ENCODE results near the gene FRMD4A. TPM values are rescaled to one million over a fixed set of nuclear protein-coding genes. Genes with fewer than 3 reads are reported as not detected.
"Not testable (repeated sequence)": the region's sequence is repeated elsewhere in the genome, so short reads cannot be mapped to it uniquely, and the experiment has no call there.

FRMD4A gene
- total RNA-seq, 2 experiments from 2014 or later = 3.1 to 3.7 TPM

- Histone ChIP-seq H3K27me3 (ENCODE audit: control insufficient read depth in 1 of 2, insufficient read depth in 2 of 2, low read length in 2 of 2) (peaks cover 0 to 10% of the 10 kb centered on the region in 2 experiments), H3K4me3 (ENCODE audit: low read length) (no peak overlapping the region), H3K4me1 (ENCODE audit: insufficient read depth, low read length) (no peaks in the 10 kb centered on the region), H3K27ac (ENCODE audit: low read depth in 1 of 2, low read length in 2 of 2) (no peak overlapping the region), H3K9me3 (ENCODE audit: control insufficient read depth in 1 of 2, insufficient read depth in 1 of 2, low read length in 2 of 2) (peaks cover 0 to 4% of the 10 kb centered on the region in 2 experiments), H3K36me3 (ENCODE audit: insufficient read depth, low read length) (no peaks in the 10 kb centered on the region)
- Mint-ChIP-seq H3K36me3 (ENCODE audit: low read depth) (no peaks in the 10 kb centered on the region), H3K27ac (no peak overlapping the region), H3K27me3 (peaks cover 37% of the 10 kb centered on the region), H3K4me1 (ENCODE audit: low read depth) (no peaks in the 10 kb centered on the region), H3K4me3 (no peak overlapping the region), H3K9me3 (no peaks in the 10 kb centered on the region)
- CTCF ChIA-PET = no interaction called here
- no peak for ATAC-seq (ENCODE audit: poor library complexity)
- intact Hi-C loops (cut with DNase I, micrococcal nuclease) = no loop called here
- TF ChIP-seq, protein P1, sequence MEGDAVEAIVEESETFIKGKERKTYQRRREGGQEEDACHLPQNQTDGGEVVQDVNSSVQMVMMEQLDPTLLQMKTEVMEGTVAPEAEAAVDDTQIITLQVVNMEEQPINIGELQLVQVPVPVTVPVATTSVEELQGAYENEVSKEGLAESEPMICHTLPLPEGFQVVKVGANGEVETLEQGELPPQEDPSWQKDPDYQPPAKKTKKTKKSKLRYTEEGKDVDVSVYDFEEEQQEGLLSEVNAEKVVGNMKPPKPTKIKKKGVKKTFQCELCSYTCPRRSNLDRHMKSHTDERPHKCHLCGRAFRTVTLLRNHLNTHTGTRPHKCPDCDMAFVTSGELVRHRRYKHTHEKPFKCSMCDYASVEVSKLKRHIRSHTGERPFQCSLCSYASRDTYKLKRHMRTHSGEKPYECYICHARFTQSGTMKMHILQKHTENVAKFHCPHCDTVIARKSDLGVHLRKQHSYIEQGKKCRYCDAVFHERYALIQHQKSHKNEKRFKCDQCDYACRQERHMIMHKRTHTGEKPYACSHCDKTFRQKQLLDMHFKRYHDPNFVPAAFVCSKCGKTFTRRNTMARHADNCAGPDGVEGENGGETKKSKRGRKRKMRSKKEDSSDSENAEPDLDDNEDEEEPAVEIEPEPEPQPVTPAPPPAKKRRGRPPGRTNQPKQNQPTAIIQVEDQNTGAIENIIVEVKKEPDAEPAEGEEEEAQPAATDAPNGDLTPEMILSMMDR (IDR thresholded peaks at IDR 0.05) = no peak
- DNase-seq = no peak
- POLR2A ChIA-PET = no interaction called here
Observed at GRCh38 chr10:14141283-14141682, 189.4 kb downstream of the FRMD4A start.

DNA sequence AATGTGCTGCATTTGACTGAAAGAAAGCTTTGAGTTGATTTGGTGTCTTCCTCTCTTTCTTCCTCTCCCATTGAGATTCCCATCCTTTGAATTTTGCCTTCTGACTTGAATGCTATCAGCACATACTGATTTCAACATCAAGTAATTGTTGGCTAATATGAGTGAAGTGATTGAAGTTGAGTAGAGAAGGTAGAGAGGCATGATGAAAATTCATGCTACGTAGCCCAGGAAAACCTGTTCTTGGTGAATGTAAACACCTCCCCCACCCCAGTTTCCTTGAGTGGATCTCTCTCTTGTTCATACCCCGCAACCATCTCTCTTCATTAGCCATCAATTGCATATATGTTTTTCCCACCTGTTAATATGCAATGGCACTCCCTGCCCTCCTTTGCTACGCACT, 193.3 kb downstream of the FRMD4A start:
- Histone ChIP-seq H3K4me1 (ENCODE audit: insufficient read depth, low read length) (no peaks in the 10 kb centered on the region), H3K27me3 (ENCODE audit: control insufficient read depth in 1 of 2, insufficient read depth in 2 of 2, low read length in 2 of 2) (peaks cover 0 to 4% of the 10 kb centered on the region in 2 experiments), H3K4me3 (ENCODE audit: low read length) (no peak overlapping the region), H3K9me3 (ENCODE audit: control insufficient read depth in 1 of 2, insufficient read depth in 1 of 2, low read length in 2 of 2) (peaks cover 0 to 4% of the 10 kb centered on the region in 2 experiments), H3K36me3 (ENCODE audit: insufficient read depth, low read length) (no peaks in the 10 kb centered on the region), H3K27ac (ENCODE audit: low read depth in 1 of 2, low read length in 2 of 2) (no peak overlapping the region)
- Mint-ChIP-seq H3K27me3 (peaks cover 20% of the 10 kb centered on the region), H3K9me3 (no peaks in the 10 kb centered on the region), H3K4me3 (no peak overlapping the region), H3K27ac (no peak overlapping the region), H3K4me1 (ENCODE audit: low read depth) (no peaks in the 10 kb centered on the region), H3K36me3 (ENCODE audit: low read depth) (no peaks in the 10 kb centered on the region)
- ChIA-PET CTCF (no interaction called here), POLR2A (no interaction called here)
- ATAC-seq (ENCODE audit: poor library complexity) (no peak), DNase-seq (no peak)
- intact Hi-C loops (cut with DNase I, micrococcal nuclease) = no loop called here
- TF ChIP-seq, protein P1 (IDR thresholded peaks at IDR 0.05) = no peak

- H3K4me1 Mint-ChIP-seq (ENCODE audit: low read depth); H3K36me3 ChIP-seq (ENCODE audit: insufficient read depth, low read length); H3K4me3 Mint-ChIP-seq; DNase-seq; intact Hi-C loops (cut with DNase I, micrococcal nuclease); H3K4me3 ChIP-seq (ENCODE audit: low read length); H3K27me3 ChIP-seq (ENCODE audit: control insufficient read depth in 1 of 2, insufficient read depth in 2 of 2, low read length in 2 of 2); H3K9me3 Mint-ChIP-seq; H3K36me3 Mint-ChIP-seq (ENCODE audit: low read depth); ATAC-seq (ENCODE audit: poor library complexity); H3K27me3 Mint-ChIP-seq; H3K9me3 ChIP-seq (ENCODE audit: control insufficient read depth in 1 of 2, insufficient read depth in 1 of 2, low read length in 2 of 2); H3K27ac Mint-ChIP-seq; H3K27ac ChIP-seq (ENCODE audit: low read depth in 1 of 2, low read length in 2 of 2); H3K4me1 ChIP-seq (ENCODE audit: insufficient read depth, low read length); CTCF ChIA-PET; POLR2A ChIA-PET: not testable (repeated sequence)
Observed at GRCh38 chr10:14135196-14135595, 195.5 kb downstream of the FRMD4A start.

DNA sequence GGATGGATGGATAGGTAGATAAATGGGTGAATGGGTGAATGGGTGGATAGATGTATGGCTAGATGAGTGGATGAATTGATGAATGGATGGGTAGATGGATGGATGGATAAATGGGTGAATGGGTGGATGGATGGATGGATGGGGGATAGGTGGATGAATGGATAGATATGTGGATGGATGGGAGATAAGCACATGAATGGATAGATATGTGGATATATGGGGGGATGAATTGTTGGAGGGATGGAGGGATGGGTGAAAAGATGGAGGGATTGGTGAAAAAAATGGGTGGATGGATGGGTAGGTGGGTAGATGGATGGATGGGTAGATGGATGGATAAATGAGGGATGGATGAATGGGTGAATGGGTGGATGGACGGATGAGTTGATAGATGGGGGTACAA, 196.4 kb downstream of the FRMD4A start:
- Histone ChIP-seq H3K9me3 (ENCODE audit: control insufficient read depth in 1 of 2, insufficient read depth in 1 of 2, low read length in 2 of 2) (peaks cover 0 to 4% of the 10 kb centered on the region in 2 experiments), H3K4me3 (ENCODE audit: low read length) (no peak overlapping the region), H3K4me1 (ENCODE audit: insufficient read depth, low read length) (no peaks in the 10 kb centered on the region), H3K36me3 (ENCODE audit: insufficient read depth, low read length) (no peaks in the 10 kb centered on the region), H3K27ac (ENCODE audit: low read depth in 1 of 2, low read length in 2 of 2) (no peak overlapping the region), H3K27me3 (ENCODE audit: control insufficient read depth in 1 of 2, insufficient read depth in 2 of 2, low read length in 2 of 2) (peaks cover 0 to 4% of the 10 kb centered on the region in 2 experiments)
- ChIA-PET POLR2A (no interaction called here), CTCF (no interaction called here)
- TF ChIP-seq, protein P1 (IDR thresholded peaks at IDR 0.05) = no peak
- H3K4me1 Mint-ChIP-seq (ENCODE audit: low read depth) = no peaks in the 10 kb centered on the region
- H3K9me3 Mint-ChIP-seq = no peaks in the 10 kb centered on the region
- no peak overlapping the region for H3K4me3 Mint-ChIP-seq
- H3K27ac Mint-ChIP-seq = no peak overlapping the region
- H3K27me3 Mint-ChIP-seq = no peaks in the 10 kb centered on the region
- DNase-seq (no peak), ATAC-seq (ENCODE audit: poor library complexity) (no peak)
- no peaks in the 10 kb centered on the region for H3K36me3 Mint-ChIP-seq (ENCODE audit: low read depth)
- intact Hi-C loops (cut with DNase I, micrococcal nuclease) = no loop called here
